Loucy (cell line): ENCODE measurements around the gene MSMB.
"Not testable (repeated sequence)": the region's sequence is repeated elsewhere in the genome, so short reads cannot be mapped to it uniquely, and the experiment has no call there.

Source experiments
- H2AFZ ChIP-seq: fragments of 200-600 bp; sonication (generic); 2 replicates; pipeline ENCODE4 v1.6.0; 2016; ENCODE audit warnings: antibody characterized with exemption, mild to moderate bottlenecking, low read length, moderate library complexity
- H3F3A ChIP-seq: fragments of 200-600 bp; 2 replicates; pipeline ENCODE4 v1.6.0; 2016; ENCODE audit warnings: antibody characterized with exemption, low read depth, mild to moderate bottlenecking
- H3K27me3 ChIP-seq: fragments of 200-600 bp; sonication (generic); 2 replicates; pipeline ENCODE4 v1.6.1; 2014; ENCODE audit warnings: low read length, mild to moderate bottlenecking; ENCODE audit not compliant: insufficient read depth, poor library complexity, severe bottlenecking
- H3K36me3 ChIP-seq: fragments of 200-600 bp; sonication (generic); 2 replicates; pipeline ENCODE4 v1.6.1; 2016; ENCODE audit warnings: low read length; ENCODE audit not compliant: insufficient read depth
- H3K4me1 ChIP-seq: fragments of 200-600 bp; sonication (generic); 2 replicates; pipeline ENCODE4 v1.5.1; 2014; ENCODE audit warnings: low read length, mild to moderate bottlenecking; ENCODE audit not compliant: insufficient read depth, poor library complexity, severe bottlenecking
- H3K4me2 ChIP-seq: fragments of 200-600 bp; sonication (generic); 2 replicates; pipeline ENCODE4 v1.6.0; 2014; ENCODE audit warnings: antibody characterized with exemption, low read length, low read depth, mild to moderate bottlenecking; ENCODE audit not compliant: poor library complexity, severe bottlenecking
- H3K4me3 ChIP-seq: fragments of 200-600 bp; sonication (generic); 2 replicates; pipeline ENCODE4 v1.5.1; 2014; ENCODE audit warnings: low read length, mild to moderate bottlenecking, mixed read lengths; ENCODE audit not compliant: poor library complexity, severe bottlenecking
- H3K79me2 ChIP-seq: fragments of 200-600 bp; sonication (generic); 2 replicates; pipeline ENCODE4 v1.6.1; 2014; ENCODE audit warnings: low read length; ENCODE audit not compliant: insufficient read depth
- H3K9ac ChIP-seq: fragments of 200-600 bp; sonication (generic); 2 replicates; pipeline ENCODE4 v1.6.0; 2014; ENCODE audit warnings: mild to moderate bottlenecking, low read depth, low read length, moderate library complexity; ENCODE audit not compliant: poor library complexity, severe bottlenecking
- H3K9me2 ChIP-seq: fragments of 200-600 bp; sonication (generic); replicated peaks from 2 replicates; pipeline ENCODE4 v1.6.1; 2016; ENCODE audit warnings: low read depth, low read length, mixed read lengths
- H3K9me3 ChIP-seq: fragments of 200-600 bp; sonication (generic); 2 replicates; pipeline ENCODE4 v1.6.1; 2014; ENCODE audit warnings: mild to moderate bottlenecking, antibody characterized with exemption, low read length, low read depth; ENCODE audit not compliant: insufficient read depth
- H4K20me1 ChIP-seq: fragments of 200-600 bp; sonication (generic); 2 replicates; pipeline ENCODE4 v1.6.0; 2014; ENCODE audit warnings: antibody characterized with exemption, low read length, mild to moderate bottlenecking; ENCODE audit not compliant: insufficient read depth, poor library complexity, severe bottlenecking
- CTCF ChIP-seq: fragments of 200-600 bp; sonication (generic); conservative IDR thresholded peaks from 2 replicates; pipeline ENCODE4 v1.5.1; 2014; ENCODE audit warnings: mild to moderate bottlenecking, antibody characterized with exemption, low read length
- EZH2phosphoT487 ChIP-seq: fragments of 200-600 bp; IDR thresholded peaks from 2 replicates; pipeline ENCODE4 v1.6.1; 2018; ENCODE audit warnings: antibody characterized with exemption, mild to moderate bottlenecking, moderate library complexity, borderline replicate concordance

Gene MSMB

DNA sequence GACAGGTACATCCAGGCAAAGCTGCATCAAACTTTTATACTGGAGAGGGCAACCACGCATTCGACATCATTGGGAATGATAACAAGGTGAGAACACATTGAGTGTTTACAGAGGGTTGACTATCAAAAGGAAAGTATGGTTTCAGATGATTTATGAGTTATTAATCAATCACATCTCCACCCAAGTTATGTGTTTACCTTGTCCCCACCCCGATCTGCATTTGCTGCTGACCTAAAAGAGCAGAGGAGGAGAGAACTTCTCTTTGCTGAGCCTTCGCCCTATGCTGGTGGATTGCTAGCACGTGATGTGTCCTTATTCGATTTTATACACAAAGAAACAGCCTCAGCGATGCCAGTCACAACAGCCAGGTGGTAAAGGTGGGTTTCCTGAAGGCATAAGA, at the start of gene MSMB:
MSMB (minus strand) TSS at position 9 of the 400 bp plus-strand sequence. CDS start 32 bp downstream, outside the sequence.
- Histone ChIP-seq H3K9me3 (no peaks in the 10 kb centered on the region), H3K4me1 (peaks cover 7% of the 10 kb centered on the region), H3K9ac (no peak within 1 kb of the TSS), H3K36me3 (no peaks in the 10 kb centered on the region), H4K20me1 (no peaks in the 10 kb centered on the region), H3K4me3 (no peak within 1 kb of the TSS), H2AFZ (no peak within 1 kb of the TSS), H3K9me2 (no peaks in the 10 kb centered on the region), H3F3A (no peaks in the 10 kb centered on the region), H3K79me2 (no peaks in the 10 kb centered on the region), H3K4me2 (no peak within 1 kb of the TSS), H3K27me3 (no peaks in the 10 kb centered on the region)
- no peak for TF ChIP-seq CTCF
- no peak for TF ChIP-seq EZH2phosphoT487

DNA sequence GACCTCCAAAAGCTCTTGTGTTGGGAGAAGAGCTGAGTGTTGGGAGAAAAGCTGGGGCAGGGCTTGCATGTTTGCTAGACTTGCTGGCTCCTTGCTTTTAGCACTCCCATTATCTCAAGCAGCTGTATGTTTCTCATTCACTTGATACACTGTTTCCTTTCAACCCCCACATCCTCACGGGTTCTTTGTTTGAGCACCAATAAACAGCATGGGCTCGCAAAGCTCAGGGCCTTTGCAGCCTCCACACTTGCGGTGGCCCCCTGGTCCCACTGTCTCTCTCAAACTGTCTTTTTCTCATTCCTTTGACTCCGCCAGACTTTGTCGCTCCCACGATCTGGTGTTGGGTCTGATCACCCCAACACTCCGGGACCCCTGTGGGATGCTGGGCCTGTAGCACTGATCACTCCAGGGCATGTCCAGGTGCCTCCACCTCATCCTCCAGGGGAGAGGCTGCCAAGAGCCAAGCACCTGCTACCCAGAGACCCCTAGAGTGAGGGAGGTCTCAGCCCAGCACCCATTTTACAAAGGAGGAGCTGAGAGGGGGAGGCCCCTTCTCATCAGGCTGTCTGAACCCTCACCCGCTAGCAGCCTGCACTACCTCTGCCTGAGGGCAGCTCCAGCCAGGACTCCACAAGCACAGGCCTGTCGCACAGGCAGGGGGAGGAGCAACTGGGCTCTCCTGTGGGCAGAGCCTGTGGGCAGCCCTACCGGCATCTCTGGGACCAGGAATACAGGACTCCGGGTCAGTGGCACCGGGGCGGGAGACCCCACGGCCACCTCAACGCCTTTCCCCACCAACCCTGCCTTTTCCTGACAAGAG, 49.1 kb upstream of the MSMB start:
- H3K79me2 ChIP-seq = peaks cover 15% of the 10 kb centered on the region
- no peaks in the 10 kb centered on the region for H3K36me3 ChIP-seq
- H3K4me1 ChIP-seq = peaks cover 98% of the 10 kb centered on the region
- no peaks in the 10 kb centered on the region for H3K9me3 ChIP-seq
- H3K4me3 ChIP-seq = peak overlapping the region; percentile 68
- no peaks in the 10 kb centered on the region for H3F3A ChIP-seq
- no peaks in the 10 kb centered on the region for H4K20me1 ChIP-seq
- peak overlapping the region; percentile 79 for H3K9ac ChIP-seq
- peak overlapping the region; percentile 79 for H3K4me2 ChIP-seq
- H2AFZ ChIP-seq = 0 out of 2 replicates have a peak overlapping the region, but pooled peaks have one; percentile 6
- TF ChIP-seq CTCF = no peak
- TF ChIP-seq EZH2phosphoT487 = no peak
- no peaks in the 10 kb centered on the region for H3K9me2 ChIP-seq
- H3K27me3 ChIP-seq = no peaks in the 10 kb centered on the region

DNA sequence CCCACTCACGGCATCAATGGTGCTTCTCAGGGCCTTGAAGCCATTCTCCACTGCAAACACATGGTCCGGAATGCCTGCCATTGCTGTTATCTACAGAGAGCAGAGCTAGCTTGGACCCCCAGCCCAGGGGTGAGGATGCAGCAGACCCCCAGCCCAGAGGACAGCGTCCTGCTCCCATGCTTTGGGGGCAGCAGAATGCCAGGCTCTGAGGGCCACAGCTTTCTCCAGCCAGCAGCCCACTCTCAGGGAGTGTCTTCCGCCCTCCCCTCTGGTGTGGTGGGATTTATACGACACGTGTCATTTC, 48.1 kb upstream of the MSMB start:
- H3K9me3 ChIP-seq = no peaks in the 10 kb centered on the region
- H3K79me2 ChIP-seq = peaks cover 15% of the 10 kb centered on the region
- H3K36me3 ChIP-seq = no peaks in the 10 kb centered on the region
- H3K4me1 ChIP-seq = peaks cover 91% of the 10 kb centered on the region
- peak overlapping the region; percentile 79 for H3K4me2 ChIP-seq
- H2AFZ ChIP-seq = no peak overlapping the region
- peak overlapping the region; percentile 68 for H3K4me3 ChIP-seq
- H3K27me3 ChIP-seq = no peaks in the 10 kb centered on the region
- no peaks in the 10 kb centered on the region for H3K9me2 ChIP-seq
- H3F3A ChIP-seq = no peaks in the 10 kb centered on the region
- TF ChIP-seq CTCF (no peak), EZH2phosphoT487 (no peak)
- peak overlapping the region; percentile 79 for H3K9ac ChIP-seq
- H4K20me1 ChIP-seq = no peaks in the 10 kb centered on the region

GRCh38 chr10:46093316-46094196, 47.5 kb upstream of the MSMB start:
- not testable (repeated sequence) for H3K36me3 ChIP-seq, H4K20me1 ChIP-seq, H3K9me2 ChIP-seq, H3K9me3 ChIP-seq, H3K27me3 ChIP-seq, H3F3A ChIP-seq, H2AFZ ChIP-seq
- H3K79me2 ChIP-seq = peaks cover 15% of the 10 kb centered on the region
- H3K4me2 ChIP-seq = peak overlapping the region; percentile 79
- peak overlapping the region; percentile 79 for H3K9ac ChIP-seq
- H3K4me3 ChIP-seq = peak overlapping the region; percentile 68
- peaks cover 89% of the 10 kb centered on the region for H3K4me1 ChIP-seq
